ENCODE results near the gene RALGAPA1. TPM values are rescaled to one million over a fixed set of nuclear protein-coding genes. Genes with fewer than 3 reads are reported as not detected.

Gene RALGAPA1
- total and polyA plus RNA-seq, 9 of the 15 experiments (the other 6 are each of a cell fraction or from before 2014, with no cell fraction given) = 2.5 to 16.3 (median 6.2) TPM

DNA sequence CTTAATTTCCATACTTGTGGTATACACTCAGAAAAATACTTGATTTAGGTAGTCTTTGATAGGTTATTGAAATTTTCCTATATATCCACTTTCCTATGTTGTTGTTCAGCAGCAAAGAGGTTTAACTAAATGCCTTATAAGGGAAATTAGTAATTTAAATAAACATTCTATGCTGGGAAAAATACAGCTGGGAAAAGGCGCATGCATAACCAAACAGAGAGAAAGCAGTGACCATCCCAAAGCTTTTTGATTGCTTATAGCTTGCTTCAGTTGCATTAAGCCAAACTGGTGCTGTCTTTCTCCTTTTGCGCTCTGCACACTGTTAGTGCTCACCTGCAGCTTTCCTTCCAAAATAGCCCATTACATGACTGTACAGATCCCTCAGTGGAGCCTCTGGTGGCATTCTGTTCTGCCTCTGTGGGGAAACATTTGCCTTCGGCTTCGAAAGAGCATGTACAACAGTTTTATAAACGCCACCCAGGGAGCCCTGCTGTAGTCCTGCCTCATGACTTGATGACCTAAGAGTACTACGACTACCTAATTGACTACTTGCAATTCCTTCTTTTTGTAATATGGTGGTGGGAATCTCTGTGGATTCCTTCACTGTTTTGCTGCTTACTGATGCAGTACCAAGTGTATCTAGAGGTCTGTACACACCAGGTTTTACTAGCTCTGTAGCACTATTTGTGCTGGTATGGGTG lies 120.8 kb downstream of the RALGAPA1 start (continued):
- TF ChIP-seq, protein P1, sequence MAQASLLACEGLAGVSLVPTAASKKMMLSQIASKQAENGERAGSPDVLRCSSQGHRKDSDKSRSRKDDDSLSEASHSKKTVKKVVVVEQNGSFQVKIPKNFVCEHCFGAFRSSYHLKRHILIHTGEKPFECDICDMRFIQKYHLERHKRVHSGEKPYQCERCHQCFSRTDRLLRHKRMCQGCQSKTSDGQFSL (CRISPR knock-in tag; IDR thresholded peaks at IDR 0.05) = no peak
- TF ChIP-seq, protein P1 (tag; IDR thresholded peaks at IDR 0.05) = no peak
- TF ChIP-seq HMGN3 (IDR thresholded peaks at IDR 0.05; ENCODE audit: borderline replicate concordance, extremely low read depth, insufficient read length, low read depth, low read length) = no peak
- TF ChIP-seq FOS (IDR thresholded peaks at IDR 0.05; ENCODE audit: extremely low read depth, insufficient read length) = no peak

DNA sequence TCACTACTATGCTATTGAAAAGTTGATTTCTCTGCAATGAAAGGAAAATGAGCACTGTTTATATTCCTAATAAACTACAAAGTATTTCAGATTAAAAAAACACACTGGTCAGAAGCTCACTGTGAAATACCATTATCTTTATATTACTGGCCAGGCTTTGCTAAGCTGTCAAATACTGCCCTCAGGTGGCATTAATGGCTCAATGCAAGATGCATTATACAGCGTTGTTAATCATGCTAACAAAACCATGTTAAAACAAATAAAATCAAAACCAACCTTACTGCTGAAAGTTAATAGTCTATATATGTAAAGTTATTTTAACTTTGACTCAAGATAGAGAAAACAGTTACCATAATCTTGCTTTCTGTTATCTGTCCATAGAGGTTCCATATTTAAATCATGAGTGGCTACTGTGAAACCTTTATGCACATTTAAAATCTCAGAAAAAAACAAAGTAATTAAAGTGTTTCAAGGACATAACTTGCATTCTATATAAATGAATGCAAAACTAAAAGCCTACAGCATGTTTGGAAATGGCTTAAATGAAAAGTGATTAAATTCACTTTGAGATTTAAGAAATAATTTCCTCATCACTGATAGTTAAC lies 121.7 kb downstream of the RALGAPA1 start:
- intact Hi-C loops (cut with micrococcal nuclease) (loop anchor here (2.0 to 5.0 kb wide), 5 partner anchors 130 to 545 kb away; partner anchors contain the start of gene INSM2), in situ Hi-C loops (cut with MboI) (loop anchor here (5.0 to 10.0 kb wide), 2 partner anchors 280 to 543 kb away; no protein-coding TSS in a partner anchor)
- Histone ChIP-seq H3K27me3 (ENCODE audit: control insufficient read depth in 2 of 2, insufficient read depth in 2 of 2, low read length in 2 of 2) (no peaks in the 10 kb centered on the region), H3K27ac (ENCODE audit: extremely low read depth, low read depth, low read length) (no peak overlapping the region), H3K4me1 (replicated peaks in 1 of 2; ENCODE audit: control insufficient read depth in 2 of 2, insufficient read depth in 2 of 2, low read length in 2 of 2) (no peaks in the 10 kb centered on the region), H3K36me3 (ENCODE audit: control insufficient read depth, insufficient read depth, low read length) (no peaks in the 10 kb centered on the region), H3K9me3 (replicated peaks; ENCODE audit: control insufficient read depth, insufficient read depth, low read depth, low read length) (no peaks in the 10 kb centered on the region), H3K4me3 (no peak overlapping the region), H3K4me2 (ENCODE audit: insufficient read depth, low read length) (no peak overlapping the region), H3K79me2 (ENCODE audit: control insufficient read depth, insufficient read depth, low read length) (no peaks in the 10 kb centered on the region), H3K9ac (ENCODE audit: insufficient read depth in 1 of 2, low read depth in 2 of 2, low read length in 2 of 2) (no peak overlapping the region), H3K9me1 (ENCODE audit: control insufficient read depth, insufficient read depth, low read length) (no peaks in the 10 kb centered on the region), H4K20me1 (replicated peaks; ENCODE audit: control insufficient read depth, insufficient read depth, low read length) (no peaks in the 10 kb centered on the region), H2AFZ (ENCODE audit: low read depth, low read length) (no peak overlapping the region)
- ATAC-seq = peak; percentile 84
- peak; percentile 54 for FAIRE-seq
- no TSS peak for BruUV-seq (replicated peaks)
- POLR2A ChIA-PET = interaction anchor here (0.6 to 1.0 kb wide), 2 partner anchors 276 to 469 kb away, joined by 3 read pairs; no protein-coding TSS in a partner anchor
- CTCF ChIA-PET (ENCODE audit: low intra/inter-chr PET ratio) = interaction anchor here (0.6 to 1.2 kb wide), 3 partner anchors 266 to 547 kb away, joined by 3 to 7 read pairs (median 4); no protein-coding TSS in a partner anchor
- WGBS (ENCODE audit: insufficient coverage, low coverage, missing lambda C conversion rate) = 0% methylated on average over 1 of the region's 1 CpG
- DNase-seq (ENCODE audit: extremely low read depth in 1 of 4, low spot score in 3 of 4) = peak; percentile 11 to 55 (median 21)
- TF ChIP-seq KDM4B (IDR thresholded peaks at IDR 0.05; ENCODE audit: borderline replicate concordance in 2 of 2, low read depth in 1 of 2) (no peak), POLR2AphosphoS5 (IDR thresholded peaks at IDR 0.05; ENCODE audit: control insufficient read depth, insufficient read depth, low read depth, low read length) (no peak)
- TF ChIP-seq, protein P2, sequence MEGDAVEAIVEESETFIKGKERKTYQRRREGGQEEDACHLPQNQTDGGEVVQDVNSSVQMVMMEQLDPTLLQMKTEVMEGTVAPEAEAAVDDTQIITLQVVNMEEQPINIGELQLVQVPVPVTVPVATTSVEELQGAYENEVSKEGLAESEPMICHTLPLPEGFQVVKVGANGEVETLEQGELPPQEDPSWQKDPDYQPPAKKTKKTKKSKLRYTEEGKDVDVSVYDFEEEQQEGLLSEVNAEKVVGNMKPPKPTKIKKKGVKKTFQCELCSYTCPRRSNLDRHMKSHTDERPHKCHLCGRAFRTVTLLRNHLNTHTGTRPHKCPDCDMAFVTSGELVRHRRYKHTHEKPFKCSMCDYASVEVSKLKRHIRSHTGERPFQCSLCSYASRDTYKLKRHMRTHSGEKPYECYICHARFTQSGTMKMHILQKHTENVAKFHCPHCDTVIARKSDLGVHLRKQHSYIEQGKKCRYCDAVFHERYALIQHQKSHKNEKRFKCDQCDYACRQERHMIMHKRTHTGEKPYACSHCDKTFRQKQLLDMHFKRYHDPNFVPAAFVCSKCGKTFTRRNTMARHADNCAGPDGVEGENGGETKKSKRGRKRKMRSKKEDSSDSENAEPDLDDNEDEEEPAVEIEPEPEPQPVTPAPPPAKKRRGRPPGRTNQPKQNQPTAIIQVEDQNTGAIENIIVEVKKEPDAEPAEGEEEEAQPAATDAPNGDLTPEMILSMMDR (IDR thresholded peaks at IDR 0.05 in 2 of 3, conservative IDR thresholded peaks at IDR 0.05 in 1 of 3; ENCODE audit: insufficient read depth in 2 of 3, low read depth in 1 of 3, low read length in 3 of 3) = peak; percentile 59 to 87 (median 72)

Data from K562 (cell line).